GM23248 (cell line): ENCODE results near the gene GPR108.

Source experiments
- EZH2 ChIP-seq: fragments of 200-600 bp; sonication (generic); IDR thresholded peaks from 2 replicates; pipeline ENCODE4 v1.6.1; 2018; ENCODE audit warnings: antibody characterized with exemption, mild to moderate bottlenecking; ENCODE audit not compliant: insufficient read depth, poor library complexity, severe bottlenecking
- EZH2phosphoT487 ChIP-seq: fragments of 200-600 bp; sonication (generic); IDR thresholded peaks from 2 replicates; pipeline ENCODE4 v1.6.1; 2018; ENCODE audit warnings: antibody characterized with exemption, moderate library complexity, mild to moderate bottlenecking, low read depth; ENCODE audit not compliant: insufficient read depth

- TF ChIP-seq EZH2 (no peak), EZH2phosphoT487 (no peak)
These were observed 36.6 kb downstream of the GPR108 start for GRCh38 chr19:6700586-6701316.
